Stimulated activated CD8-positive, alpha-beta memory T cell treated with anti-CD3 and anti-CD28 coated beads, Interleukin-4, amount 100 ng/mL, for 1 hour (primary cell): ENCODE measurements around the gene THOC1.

Experiments used
- DNase-seq, 2 donors: peaks; one replicate each; pipeline ENCODE4 v3.0.0-alpha.2; 2020; ENCODE audit warnings: low read depth in 2 of 2, low spot score in 1 of 2

The THOC1 gene

GRCh38 chr18:275486-275885, 7.6 kb upstream of the THOC1 start:
- DNase-seq: no peak

DNA sequence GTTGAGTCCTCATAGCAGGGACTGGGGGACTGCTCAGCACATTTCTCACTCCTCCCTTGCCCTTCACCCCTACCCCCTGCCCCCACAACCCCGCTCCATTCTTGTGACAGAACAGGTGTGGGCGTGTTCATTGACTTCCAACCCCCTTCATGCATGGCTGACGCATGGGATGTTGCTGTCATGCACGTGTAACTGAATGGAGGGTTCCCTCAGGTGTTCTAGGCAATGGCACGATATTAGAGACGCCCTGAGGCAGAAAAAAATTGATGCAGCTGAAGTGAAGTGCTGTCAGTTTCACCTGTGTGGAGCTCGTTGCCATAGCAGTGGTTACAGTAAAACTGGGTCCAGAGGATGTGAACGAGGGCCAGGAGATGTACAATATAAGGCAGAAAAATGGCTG, 6.5 kb upstream of the THOC1 start:
- DNase-seq: no peak

DNA sequence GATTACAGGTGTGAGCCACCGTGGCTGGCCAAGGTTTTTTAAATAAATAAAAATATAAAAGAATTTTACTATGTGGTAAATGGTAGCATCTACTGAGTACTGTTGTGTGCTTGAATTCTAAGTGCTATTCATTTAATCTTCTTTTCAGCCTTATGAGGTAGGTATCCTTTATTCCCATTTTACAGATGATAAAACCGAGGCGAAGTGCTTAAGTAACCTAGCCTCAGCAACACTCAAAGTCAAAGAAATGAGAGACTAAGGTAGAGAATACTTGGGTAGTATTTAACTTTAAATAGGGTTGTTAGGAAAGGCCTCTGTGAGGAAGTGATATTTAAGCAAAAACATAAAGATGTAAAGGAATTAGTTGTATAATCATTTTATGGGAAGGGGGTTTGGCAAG, 5.7 kb upstream of the THOC1 start:
- DNase-seq: no peak

DNA sequence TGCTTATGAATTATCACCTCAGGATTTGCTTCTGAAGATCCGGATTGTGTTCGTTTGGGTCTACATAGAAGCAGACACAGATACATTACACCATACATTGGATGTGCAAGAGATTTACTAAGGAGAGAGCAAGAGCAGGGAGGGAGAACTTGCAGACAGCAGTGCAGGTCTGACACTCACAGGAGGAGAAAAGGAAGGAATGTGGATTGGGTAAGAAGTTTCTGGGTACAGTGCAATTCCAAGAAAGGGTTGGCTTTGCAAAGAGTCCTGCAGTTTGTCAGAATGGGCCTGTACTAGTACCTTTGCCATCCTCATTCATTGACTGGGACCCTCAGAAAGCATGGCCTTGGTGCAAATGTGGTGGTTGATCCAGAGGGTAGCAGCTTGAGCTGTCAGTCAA, 4.8 kb upstream of the THOC1 start:
- no peak for DNase-seq

DNA sequence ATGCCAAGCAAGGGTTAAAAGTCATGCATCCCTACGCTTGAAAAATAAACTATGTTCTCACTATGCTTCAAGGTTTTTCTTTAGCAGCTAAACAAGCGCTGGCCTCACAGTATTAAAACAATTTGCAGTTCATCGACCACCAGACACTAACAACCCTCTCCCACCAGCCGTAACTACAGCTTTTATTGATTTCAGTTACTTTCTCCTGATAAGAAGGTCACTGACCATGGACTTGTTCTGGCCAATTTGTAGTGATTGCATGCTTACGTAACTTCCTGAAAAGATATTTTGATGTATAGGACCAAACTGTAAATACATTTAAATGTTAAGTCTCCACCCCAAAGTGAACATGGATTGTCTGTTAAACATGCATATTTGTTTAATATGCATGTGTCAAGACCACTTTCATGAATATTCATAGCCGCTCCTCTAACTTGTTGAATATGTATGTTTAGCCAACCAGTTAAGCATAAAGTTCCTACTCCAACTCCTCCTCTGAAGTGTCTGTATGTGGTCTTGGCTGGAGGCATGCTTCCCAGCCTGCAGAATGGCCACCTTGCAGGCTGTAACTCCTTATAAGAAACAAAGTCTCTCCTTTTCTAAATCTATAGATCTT, 1.7 kb upstream of the THOC1 start:
- no peak for DNase-seq

- no peak for DNase-seq
Measured at GRCh38 chr18:267380-267687, 513 bp downstream of the THOC1 start.

DNA sequence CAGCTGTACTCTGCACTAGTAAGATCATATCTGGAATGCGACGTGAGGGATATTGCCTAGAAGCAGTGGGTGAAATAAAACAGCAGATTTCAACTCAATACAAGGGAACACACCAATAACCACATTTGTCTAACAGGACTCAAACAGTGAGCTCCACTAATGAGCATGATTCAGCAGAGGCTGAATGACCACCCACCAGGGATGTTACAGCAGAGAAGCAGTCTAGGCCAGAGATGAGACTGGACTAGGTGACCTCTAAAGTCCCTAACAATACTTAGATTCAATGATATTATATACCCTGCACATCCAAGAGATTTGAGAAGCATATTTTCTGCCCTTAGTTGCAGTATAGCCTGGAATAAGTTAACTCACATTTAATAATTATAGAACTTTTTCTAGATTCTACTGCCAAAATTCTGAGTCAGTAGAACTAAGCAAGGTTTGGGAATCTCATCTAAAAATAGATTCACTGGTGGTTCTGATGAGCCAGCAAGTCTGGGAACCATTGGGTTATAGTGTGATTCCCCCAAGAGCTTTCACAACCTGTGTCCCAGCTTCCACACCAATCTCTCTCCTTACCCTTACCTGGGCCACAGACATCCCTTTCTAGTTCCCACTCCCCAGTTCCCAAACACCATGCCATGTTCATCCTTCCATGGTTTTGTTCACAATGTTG, 6.3 kb downstream of the THOC1 start:
- no peak for DNase-seq

DNA sequence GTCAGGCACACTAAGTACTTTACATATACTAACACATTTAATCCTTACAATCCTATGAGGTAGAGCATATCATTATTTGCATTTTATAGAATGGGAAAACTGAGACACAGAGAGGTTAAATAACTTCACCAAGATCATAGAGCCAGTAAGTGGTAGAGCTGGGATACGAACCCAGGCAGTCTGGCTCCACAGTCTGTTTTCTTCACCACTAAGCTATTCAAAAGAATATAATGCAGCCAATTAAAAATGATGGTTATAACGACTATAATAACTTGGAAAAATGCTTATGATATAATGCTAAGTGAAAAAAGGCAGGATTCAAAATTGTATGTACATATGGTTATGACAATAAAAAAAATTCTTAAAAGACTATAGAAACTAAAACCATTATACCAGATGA, 7.3 kb downstream of the THOC1 start:
- DNase-seq: no peak

GRCh38 chr18:255171-255570, 12.7 kb downstream of the THOC1 start:
- DNase-seq: no peak

GRCh38 chr18:253121-253520, 14.7 kb downstream of the THOC1 start:
- no peak for DNase-seq

- no peak for DNase-seq
Measured at GRCh38 chr18:251572-251971, 16.3 kb downstream of the THOC1 start.

DNA sequence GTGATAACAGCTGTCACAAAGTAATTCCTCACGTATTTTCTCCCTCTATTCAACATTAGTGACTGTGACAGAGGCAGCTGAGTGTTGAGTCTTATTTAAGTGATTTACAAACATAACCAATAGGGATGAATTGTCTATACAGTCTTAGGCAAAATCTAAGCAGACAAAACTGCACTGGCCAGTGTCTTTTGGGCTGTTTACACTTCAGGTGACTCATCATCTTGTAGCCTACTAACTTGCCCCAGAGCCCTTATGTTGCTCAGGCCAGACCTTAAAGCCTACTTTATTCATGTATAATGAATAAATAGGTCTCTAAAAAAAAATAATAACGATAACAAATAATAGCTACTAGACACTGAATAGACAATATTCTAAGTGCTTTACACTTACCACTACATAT, 17.2 kb downstream of the THOC1 start:
- DNase-seq: no peak

DNA sequence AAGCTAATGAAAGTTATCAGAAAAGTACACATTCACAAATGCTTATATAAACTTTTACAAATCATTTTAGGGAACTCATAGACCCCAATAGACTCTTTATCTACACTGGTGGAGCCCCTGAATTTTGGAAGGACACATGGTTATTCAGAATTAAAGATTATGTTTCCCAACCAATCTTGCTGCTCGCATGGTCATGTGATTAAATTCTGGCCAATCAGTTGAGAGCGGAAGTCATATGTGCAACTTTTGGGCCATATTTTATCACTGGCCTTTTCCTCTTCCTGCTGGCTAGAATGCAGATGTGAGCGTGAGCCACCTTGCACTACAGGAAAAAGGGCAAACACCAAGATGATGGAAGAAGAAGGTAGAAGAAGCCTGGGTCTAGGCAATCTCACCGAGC, 19.8 kb downstream of the THOC1 start:
- no peak for DNase-seq

DNA sequence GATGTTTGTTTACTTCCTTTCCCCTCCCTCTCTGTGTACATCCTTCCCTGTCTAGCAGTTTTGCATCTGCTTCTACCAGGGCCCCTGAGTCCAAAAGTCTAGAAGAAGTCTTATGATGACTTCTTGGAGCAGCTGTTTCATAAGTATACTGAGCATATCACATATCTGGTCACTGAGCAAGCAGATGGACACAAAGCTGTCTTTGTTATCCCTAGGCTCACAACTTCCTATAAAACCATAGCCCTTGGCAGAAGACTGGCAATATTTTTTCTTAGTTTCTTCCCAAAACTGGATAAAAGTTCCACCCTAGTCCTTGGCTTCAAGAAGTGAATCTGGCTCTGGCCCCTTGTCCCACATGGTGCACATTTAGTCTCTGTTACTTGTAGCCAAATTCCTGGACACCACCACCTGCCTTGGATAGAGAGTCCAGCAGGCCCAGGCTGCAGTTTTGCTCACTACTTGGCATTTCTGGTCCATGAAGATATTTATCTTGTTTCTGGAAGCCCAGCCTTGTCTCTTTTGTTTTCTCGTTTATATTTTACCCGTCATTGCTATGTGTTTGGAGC, 22.5 kb downstream of the THOC1 start:
- no peak for DNase-seq

- DNase-seq: no peak
Measured at GRCh38 chr18:240175-240574, 27.7 kb downstream of the THOC1 start.

- DNase-seq: no peak
Measured at GRCh38 chr18:231563-231962, 36.3 kb downstream of the THOC1 start.

GRCh38 chr18:228586-228985, 39.3 kb downstream of the THOC1 start:
- no peak for DNase-seq

GRCh38 chr18:227902-228301, 39.9 kb downstream of the THOC1 start:
- DNase-seq: no peak

DNA sequence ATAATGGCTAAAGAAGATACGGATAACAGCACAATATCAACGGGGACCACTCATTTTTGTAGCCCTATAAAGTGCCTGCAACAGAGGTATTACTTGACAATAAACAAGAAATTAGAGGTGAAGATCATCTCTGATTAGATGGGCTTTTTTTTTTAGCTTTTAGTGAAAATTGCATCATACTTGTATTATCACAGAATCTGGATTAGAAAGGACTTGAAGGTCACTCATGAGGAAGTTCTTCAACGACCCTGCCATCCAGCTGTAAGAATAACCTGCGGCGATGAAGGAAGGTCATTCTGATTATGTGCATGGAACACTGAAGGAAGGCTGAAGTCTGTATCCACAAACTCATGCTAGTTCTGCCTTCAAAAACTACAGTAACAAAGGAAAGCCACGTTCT, 40.5 kb downstream of the THOC1 start:
- DNase-seq: no peak

GRCh38 chr18:225745-226144, 42.1 kb downstream of the THOC1 start:
- DNase-seq: no peak

DNA sequence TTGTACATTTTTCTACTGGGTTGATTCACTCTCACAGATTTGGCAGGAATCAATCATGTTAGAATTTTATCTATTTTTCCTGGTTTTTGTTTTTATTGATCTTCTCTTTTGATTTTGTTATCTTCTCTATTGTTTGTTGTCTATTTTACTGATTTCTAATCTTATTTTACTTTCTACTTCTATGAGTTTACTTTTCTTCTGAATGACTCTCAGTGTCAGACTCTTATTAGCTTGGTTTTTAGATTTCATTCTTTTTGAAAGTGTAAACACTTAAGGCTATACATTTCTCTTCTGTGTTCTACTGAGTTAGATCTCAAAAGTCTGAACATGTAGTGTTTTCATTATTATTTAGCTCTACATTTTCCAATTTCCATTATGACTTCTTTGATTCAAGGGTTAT, 47.1 kb downstream of the THOC1 start:
- no peak for DNase-seq

- DNase-seq: no peak
Measured at GRCh38 chr18:217532-218336, 50.1 kb downstream of the THOC1 start.
